Left lobe of liver (tissue), 2 donors: ENCODE measurements around the gene ATP2A2. TPM values are rescaled to one million over a fixed set of nuclear protein-coding genes. Genes with fewer than 3 reads are reported as not detected.
A peak's percentile ranks its signal among the peaks of the same experiment; 100 is the strongest.
"Not testable (repeated sequence)": the region's sequence is repeated elsewhere in the genome, so short reads cannot be mapped to it uniquely, and the experiment has no call there.

Source experiments
- ATAC-seq: fragments of 200-7000 bp; cut with Tn5 transposase; one replicate; pipeline ENCODE4 v1.9.1; 2020; ENCODE audit warnings: mild to moderate bottlenecking, moderate library complexity
- DNase-seq: peaks from one replicate; pipeline ENCODE4 v3.0.0-alpha.2; 2020; ENCODE audit warnings: low spot score
- total RNA-seq: library from RNA; stranded (reverse); gene quantifications from one replicate; pipeline ENCODE4 v1.2.1, GENCODE V29; 2021
- donor health status: DM: no; HTN: no; CAD: no; lungs with moderate emphysema.
- donor health status: DM: no; HTN: yes; CAD: no.

The ATP2A2 gene
- total RNA-seq, 1 donor from 2014 or later, result 118 TPM

DNA sequence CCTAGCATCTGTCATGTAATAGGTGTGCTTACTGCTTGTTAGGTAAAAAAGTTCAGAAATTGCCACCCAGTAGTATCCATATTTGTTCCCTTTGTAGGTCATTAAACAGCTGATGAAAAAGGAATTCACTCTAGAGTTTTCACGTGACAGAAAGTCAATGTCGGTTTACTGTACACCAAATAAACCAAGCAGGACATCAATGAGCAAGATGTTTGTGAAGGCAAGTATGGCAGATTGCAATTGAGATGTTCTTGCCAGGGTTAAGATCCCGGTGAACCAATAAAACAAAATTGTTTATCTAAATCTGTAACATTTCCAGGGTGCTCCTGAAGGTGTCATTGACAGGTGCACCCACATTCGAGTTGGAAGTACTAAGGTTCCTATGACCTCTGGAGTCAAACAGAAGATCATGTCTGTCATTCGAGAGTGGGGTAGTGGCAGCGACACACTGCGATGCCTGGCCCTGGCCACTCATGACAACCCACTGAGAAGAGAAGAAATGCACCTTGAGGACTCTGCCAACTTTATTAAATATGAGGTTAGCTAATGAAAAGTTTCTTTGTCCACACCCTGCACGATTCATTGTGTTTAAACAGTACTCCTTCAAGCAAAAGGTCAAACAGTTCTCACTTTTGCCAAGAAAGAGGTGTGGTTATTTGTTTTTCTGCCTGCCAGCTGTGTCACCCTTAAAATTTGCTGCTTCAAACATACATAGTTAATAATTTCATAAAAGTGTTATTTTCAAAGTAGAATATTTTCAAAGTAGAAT is 58.3 kb downstream of the ATP2A2 start:
- ATAC-seq (no peak), DNase-seq (no peak)

DNA sequence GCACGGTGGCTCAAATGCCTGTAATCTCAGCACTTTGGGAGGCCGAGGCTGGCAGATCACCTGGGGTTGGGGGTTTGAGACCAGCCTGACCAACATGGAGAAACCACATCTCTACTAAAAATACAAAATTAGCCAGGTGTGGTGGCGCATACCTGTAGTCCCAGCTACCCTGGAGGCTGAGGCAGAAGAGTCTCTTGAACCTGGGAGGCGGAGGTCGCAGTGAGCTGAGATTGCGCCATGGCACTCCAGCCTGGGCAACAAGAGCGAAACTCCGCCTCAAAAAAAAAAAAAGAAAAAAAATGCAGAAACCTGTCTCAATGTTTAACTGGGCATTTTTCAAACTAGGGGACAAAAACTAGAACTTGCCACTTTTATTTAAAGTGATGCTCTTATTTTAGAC is 59.2 kb downstream of the ATP2A2 start:
- not testable (repeated sequence) for DNase-seq, ATAC-seq

- ATAC-seq, result no peak
Measured at GRCh38 chr12:110340706-110341105, 59.7 kb downstream of the ATP2A2 start.

DNA sequence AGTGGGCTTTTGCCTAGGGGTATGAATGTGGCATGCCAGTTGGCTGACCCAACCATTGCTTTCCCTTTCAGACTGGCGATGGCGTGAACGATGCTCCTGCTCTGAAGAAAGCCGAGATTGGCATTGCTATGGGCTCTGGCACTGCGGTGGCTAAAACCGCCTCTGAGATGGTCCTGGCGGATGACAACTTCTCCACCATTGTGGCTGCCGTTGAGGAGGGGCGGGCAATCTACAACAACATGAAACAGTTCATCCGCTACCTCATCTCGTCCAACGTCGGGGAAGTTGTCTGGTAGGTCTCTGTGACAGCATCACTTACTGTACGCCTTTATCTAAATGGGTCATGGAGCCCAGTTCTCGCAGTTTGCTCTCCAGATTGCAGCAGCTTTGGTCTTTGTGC is 61.1 kb downstream of the ATP2A2 start:
- ATAC-seq (no peak), DNase-seq (no peak)

More at GRCh38 chr12:110340706-110341105, 59.7 kb downstream of the ATP2A2 start:
- DNase-seq, result no peak

DNA sequence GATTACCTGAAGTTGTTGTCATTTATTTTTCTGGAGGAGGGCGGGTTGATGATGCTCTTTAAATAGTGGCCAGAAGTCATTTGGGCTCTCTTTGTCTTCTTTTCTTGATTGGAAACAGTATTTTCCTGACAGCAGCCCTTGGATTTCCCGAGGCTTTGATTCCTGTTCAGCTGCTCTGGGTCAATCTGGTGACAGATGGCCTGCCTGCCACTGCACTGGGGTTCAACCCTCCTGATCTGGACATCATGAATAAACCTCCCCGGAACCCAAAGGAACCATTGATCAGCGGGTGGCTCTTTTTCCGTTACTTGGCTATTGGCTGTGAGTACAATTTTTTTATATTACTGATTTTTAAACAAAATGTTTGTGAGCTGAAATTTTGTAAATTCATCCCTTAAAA is 62.1 kb downstream of the ATP2A2 start:
- ATAC-seq (no peak), DNase-seq (no peak)

DNA sequence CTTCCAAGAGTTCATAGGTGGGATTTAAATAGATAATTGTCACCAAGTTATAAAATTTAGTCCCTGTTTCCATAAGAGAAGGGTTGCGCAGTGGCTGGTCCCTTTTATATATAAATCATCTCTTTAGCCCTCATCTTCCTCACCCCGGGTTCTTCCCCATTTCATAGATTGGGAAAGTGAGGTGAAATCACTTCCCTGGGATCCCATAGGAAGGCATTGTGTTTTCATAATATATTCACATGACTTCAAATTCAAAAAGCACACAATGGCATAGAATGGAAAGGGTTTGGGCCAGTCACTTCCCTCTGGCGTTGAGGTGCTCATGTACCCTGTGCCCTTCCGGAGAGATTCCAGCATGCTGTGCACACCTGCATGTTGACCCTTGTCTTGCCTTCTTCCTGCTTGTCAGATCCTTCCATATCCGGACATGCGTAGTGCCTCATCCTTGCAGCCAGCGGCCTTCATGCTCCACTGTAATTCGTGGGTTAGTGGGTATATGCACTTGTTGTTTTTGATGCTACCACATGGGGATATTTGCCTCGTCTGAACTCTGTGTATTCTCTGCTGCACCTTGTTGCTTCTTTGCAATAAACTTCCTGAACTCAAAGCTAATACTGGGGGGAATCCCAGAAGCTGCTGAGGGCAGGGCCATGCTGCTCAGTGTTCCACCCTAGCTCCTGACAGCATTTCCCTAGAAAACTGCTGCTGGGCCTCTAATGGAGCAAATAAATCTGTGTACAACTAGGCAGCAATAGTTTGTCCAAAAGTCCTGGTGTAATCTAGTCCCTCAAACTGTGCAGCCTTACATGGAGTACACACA is 62.9 kb downstream of the ATP2A2 start:
- ATAC-seq (no peak), DNase-seq (no peak)

- ATAC-seq (no peak), DNase-seq (no peak)
Measured at GRCh38 chr12:110344657-110345056, 63.6 kb downstream of the ATP2A2 start.

GRCh38 chr12:110345176-110345661 is 64.2 kb downstream of the ATP2A2 start:
- no peak for DNase-seq

DNA sequence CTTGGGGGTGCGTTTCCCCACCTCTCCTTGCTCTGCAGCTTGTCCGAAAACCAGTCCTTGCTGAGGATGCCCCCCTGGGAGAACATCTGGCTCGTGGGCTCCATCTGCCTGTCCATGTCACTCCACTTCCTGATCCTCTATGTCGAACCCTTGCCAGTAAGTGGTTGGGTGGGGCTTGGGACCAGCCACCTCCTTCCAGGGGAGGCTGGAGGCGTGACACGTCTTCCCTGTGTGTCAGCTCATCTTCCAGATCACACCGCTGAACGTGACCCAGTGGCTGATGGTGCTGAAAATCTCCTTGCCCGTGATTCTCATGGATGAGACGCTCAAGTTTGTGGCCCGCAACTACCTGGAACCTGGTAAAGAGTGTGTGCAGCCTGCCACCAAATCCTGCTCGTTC is 64.9 kb downstream of the ATP2A2 start:
- no peak for DNase-seq
- no peak for ATAC-seq

More at GRCh38 chr12:110345176-110345661, 64.2 kb downstream of the ATP2A2 start:
- peak; percentile 10 for ATAC-seq

DNA sequence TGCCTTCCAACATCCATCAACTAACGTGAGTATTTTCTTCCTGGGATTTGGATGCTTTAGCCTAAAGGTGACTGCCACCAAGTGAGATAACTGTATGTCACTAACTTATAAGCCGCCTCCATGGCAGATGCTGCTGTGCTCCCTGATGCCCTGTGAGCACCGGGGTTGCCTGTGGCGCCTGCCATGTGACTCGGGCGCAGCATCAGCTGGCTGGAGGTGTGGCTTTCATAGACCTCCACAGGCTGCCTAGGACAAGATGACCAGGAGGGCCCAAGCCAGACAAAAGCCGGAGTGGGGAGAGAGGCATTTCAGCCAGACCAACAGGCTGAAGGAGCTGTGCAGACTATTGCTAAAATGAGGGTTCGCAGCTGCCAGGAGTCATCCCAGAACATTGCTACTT is 66.7 kb downstream of the ATP2A2 start:
- DNase-seq (no peak), ATAC-seq (no peak)

DNA sequence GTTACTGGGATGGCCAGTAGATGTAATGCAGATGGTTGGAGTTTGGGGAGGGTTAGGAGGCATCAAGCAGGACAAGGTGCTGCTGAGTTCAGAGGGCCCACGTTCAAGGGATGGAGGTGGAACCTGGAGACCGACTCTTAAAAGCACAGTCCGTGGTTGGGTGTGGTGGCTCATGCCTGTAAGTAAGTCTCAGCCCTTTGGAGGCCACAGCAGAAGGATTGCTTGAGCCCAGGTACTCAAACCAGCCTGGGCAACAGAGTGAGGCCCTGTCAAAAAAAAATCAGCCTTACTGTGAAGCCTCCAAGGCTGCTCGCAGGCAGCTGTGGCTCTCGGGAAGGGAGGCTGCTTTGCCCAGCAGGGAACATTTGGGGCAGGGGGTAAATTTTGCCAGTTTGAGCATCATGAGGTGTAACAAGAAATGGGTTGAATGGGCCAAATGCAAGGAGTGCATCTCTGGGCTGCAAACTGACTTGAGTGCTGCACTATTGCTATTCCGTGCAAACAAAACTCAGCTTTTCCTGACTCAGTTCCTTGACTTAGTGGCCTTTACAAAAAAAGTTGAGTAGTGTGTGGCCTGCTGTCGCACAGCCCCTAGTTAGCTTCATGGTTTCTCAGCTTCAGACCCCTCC is 67.5 kb downstream of the ATP2A2 start:
- no peak for ATAC-seq

GRCh38 chr12:110349096-110349495 is 68.0 kb downstream of the ATP2A2 start:
- ATAC-seq, result peak; percentile 6
- DNase-seq, result no peak

More for the DNA sequence above, 67.5 kb downstream of the ATP2A2 start:
- no peak for DNase-seq

- ATAC-seq, result peak; percentile 3
- no peak for DNase-seq
Measured at GRCh38 chr12:110349514-110350151, 68.6 kb downstream of the ATP2A2 start.

DNA sequence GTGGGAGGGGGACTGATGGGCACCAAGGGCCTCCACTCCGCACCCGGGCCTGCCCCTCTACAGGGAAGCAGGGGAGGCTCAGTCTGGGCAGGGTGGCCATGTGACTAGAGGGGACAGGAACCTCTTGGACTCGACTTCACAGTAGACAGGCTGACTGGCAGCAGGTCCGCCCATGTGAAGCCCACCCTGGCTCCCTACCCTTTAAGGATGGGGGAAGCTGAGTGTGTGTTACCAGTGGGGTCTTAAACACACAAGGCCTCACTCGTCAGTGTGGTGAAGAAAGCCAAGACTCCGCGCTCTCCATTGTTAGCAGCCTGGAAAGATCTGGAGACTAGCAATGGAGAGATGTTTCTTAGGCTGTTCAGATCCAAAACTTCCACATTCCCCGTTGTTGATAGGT is 70.1 kb downstream of the ATP2A2 start:
- DNase-seq (no peak), ATAC-seq (no peak)

- no peak for ATAC-seq
- no peak for DNase-seq
Measured at GRCh38 chr12:110352401-110352800, 71.4 kb downstream of the ATP2A2 start.

DNA sequence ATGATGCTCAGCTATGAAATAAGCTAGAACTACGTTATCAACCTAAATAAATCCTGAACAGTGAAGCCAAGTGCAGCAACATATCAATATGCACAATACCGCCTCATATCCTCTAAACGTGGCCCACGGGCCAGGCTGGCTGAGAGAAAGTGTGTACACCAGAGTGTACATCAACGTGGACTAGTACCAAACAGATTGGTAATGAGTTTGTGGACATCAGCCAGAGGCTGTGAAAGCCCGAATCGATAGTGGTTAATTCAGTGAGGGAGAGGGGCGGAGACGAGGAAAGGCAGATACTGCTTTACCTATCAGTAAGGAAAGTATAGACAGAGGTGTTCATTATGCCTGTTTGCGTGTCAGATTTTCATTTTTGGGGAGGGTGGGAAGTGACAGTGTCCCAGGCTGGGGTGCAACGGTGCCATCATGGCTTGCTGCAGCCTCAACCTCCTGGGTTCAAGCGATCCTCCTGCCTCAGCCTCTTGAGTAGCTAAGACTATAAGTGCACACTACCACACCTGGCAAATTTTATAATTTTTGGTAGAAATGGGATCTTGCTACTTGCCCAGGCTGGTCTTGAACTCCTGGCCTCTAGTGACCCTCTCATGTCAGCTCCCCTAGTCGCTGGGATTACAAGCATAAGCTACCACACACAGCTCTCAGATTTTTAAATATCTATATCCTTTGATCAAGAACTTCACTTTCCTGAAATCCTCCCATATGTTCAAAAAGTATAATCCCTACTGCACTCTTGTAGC is 72.3 kb downstream of the ATP2A2 start:
- DNase-seq, result no peak
- peak; percentile 57 for ATAC-seq

DNA sequence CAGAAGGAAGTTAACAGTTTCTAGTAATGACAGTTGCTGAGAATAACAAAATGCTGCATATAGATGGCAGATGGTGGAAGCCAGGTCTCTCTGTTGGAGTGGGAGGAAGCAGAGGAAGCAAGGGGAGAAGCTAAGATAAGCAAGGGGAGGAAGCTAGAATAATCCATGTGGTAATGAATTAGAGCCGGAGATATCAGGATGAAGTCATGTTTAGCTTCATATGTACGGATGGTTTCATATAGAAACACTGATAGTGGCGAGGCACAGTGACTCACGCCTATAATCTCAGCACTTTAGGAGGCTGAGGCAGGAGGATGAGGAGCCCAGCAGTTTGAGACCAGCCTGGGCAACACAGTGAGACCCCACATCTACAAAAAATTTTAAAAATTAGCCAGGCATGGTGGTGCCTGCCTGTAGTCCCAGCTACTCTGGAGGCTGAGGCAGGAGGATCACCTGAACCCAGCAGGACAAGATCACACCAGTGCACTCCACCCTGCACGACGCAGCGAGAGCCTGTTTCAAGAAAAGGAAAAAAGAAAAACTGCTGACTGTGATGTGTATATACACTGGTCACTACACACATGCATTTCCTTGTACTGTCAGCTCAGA is 73.2 kb downstream of the ATP2A2 start:
- peak; percentile 16 for ATAC-seq

DNA sequence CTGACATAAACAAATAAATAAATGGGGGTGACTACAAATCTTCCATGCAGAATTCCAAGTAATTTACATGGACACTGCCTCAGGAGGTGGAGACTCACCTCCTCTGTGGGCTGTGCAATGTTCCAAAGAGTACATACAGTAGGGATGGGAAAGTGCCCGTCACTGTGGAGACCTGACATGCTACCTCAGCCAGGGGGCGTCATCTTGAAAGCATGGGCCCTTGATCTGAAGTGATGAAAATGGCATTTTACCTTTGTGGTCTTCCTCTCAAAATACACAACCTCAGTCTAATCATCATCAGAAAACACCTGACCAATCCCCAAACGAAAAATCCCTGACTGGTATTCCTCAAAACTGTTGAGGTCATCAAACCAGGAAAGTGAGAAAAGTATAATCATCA is 74.0 kb downstream of the ATP2A2 start:
- DNase-seq (no peak), ATAC-seq (peak; percentile 57)

More for the DNA sequence above, 73.2 kb downstream of the ATP2A2 start:
- no peak for DNase-seq

DNA sequence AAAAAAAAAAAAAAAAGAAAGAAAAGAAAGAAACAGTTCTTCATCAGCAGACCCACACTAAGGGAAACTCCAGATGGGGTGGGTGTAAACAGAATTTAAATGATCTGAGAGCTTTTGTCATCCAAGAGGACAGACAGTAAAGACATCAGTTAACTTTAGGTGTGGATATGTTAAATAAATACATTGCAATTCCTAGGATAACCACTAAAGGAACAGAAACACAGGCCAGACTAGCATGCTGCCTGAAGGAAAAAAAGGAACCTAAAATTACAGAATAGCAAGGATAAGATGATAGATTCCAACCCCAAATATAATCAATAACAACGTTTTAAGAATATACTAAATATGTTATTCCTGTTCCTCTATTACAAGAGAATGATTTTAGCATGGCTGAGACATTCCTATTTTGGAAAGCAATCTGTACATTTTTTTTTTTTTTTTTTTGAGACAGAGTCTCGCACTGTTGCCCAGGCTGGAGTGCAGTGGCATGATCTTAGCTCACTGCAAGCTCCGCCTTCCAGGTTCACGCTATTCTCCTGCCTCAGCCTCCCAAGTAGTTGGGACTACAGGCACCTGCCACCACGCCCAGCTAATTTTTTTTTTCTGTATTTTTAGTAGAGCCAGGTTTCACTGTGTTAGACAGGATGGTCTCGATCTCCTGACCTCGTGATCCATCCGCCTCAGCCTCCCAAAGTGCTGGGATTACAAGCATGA is 77.5 kb downstream of the ATP2A2 start:
- not testable (repeated sequence) for ATAC-seq, DNase-seq
